NCI-H1930 (cell line): ENCODE data around the gene C14orf180.
"Not testable (repeated sequence)": the region's sequence is repeated elsewhere in the genome, so short reads cannot be mapped to it uniquely, and the experiment has no call there.

ENCODE experiments used
- DNase-seq, 2 experiments: peaks; one replicate each; lab custom pipeline; 2025; lab: John Stamatoyannopoulos, UW

Gene C14orf180

GRCh38 chr14:104611881-104612280 is 32.3 kb downstream of the C14orf180 start:
- no peak for DNase-seq

DNA sequence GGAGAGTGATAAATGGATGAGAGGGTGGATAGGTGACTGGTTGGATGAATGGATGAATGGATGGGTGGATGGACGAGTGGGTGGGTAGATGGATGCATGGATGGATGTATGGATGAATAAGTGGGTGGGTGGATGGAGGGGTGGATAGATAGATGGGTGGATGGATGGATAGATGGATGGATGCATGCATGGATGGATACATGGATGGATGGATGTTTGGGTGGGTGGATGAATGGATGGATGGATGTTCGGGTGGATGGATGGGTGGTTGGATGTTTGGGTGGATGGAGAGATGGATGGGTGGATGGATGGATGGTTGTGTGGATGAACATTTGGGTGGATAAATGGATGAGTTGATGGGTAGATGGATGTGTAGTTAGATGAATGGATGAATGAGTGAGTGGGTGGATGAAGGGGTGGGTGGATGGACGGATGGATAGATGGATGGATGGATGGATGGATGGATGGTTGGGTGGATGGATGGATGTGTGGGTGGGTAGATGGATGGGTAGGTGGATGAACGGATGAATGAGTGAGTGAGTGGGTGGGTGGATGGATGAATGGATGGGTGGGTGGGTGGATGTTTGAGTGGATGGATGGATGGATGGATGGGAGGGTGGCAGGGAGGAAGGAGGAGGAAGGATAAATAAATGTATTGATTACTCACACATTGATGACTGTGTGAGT is 34.7 kb downstream of the C14orf180 start:
- no peak for DNase-seq

- DNase-seq: no peak
Measured at GRCh38 chr14:104624939-104625338, 45.4 kb downstream of the C14orf180 start.

DNA sequence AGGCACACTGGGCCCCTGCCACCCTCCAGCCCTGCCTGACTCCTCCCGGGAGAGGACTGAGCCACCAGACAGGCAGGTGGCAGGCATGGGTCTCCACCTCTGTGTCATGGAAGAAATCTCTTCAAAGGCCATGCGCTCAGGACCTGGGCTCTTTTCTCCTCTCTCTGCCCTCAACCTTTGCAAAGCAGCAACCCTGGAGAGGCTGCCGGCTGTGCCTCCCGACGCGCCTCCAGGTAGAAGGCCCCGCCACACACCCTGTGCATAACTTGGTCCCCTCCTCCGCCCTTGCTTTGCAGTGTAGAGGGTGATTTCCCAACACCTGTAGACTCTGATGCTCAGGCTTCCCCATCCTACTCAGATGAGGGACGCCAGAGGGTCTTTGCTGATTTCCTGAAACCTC is 53.2 kb downstream of the C14orf180 start:
- no peak for DNase-seq

DNA sequence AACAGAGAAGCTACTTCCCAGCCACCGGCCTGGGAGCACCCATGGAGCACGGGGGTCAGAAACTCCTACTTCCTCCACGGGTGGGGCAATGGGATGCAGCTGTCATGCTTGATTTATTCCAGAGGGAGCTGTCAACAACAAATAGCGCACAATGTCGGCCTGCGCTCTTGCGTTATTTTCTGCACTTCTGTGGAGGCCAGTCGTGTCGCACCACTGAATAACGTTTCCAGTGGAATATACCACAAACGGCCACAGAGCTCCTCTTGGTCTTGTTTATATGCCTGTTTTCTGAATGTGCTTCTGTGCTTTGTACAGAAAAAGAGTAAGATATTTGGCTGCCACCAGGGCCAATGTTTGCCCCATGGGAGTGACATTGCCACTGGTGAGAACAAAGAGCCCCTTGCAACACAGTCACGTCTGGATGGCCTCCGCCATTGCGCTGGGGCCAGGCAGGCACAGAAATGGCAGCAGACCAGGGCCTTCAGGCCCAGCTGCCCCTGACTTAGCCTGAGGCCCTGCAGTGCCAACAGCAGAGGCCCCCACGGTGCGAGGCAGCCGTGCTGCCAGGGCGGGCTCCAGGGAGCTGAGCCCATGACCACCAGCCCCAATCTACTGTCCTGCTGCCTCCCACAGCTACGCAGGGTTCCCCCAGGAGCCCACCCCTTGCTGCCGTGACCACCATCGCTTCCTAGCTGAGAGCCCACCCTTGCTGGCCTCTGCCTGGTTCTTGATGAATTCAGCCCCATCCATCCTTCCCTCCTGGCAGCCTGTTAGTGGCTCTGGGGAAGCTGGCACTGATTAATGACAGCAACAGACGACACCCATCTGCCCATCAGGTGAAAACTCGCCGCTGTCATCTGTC is 53.9 kb downstream of the C14orf180 start:
- no peak for DNase-seq

- no peak for DNase-seq
Measured at GRCh38 chr14:104634138-104634760, 54.7 kb downstream of the C14orf180 start.

GRCh38 chr14:104634886-104635570 is 55.5 kb downstream of the C14orf180 start:
- DNase-seq: no peak

DNA sequence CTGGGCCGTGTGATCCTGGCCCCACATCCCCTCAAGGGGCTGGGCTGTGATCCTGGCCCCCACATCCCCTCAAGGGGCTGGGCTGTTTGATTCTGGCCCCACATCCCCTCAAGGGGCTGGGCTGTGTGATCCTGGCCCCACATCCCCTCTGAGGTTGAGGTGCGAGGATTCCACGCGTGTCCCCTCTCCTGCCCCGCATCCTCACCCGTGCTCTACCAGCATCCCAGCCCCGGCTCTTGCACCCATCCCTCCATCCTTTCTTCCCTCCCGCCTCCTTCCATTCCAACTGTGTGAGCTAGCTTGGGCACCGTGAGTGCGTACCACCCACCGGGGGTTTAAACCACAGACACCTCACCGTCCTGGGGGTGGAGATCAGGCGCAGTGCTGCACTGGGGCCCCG is 56.2 kb downstream of the C14orf180 start:
- DNase-seq: no peak

DNA sequence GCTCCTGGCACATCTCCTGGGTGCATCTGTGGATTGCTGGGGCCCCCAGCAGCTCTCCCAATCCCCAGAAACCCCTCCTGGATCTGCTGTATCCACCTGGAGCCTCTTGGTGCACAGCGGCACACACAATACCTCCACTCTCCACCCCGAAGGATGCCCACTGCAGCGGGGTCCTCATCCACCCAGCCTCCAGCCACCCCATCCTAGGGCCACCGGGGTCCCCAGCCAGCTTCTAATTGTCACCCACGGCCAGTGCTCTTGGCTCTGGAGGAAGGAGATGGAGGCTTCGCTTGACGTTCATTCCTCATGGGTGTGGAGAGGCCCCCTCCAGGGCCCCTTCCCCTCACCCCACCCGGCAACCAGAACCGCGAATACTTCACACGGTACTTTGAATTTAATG is 56.6 kb downstream of the C14orf180 start:
- no peak for DNase-seq

DNA sequence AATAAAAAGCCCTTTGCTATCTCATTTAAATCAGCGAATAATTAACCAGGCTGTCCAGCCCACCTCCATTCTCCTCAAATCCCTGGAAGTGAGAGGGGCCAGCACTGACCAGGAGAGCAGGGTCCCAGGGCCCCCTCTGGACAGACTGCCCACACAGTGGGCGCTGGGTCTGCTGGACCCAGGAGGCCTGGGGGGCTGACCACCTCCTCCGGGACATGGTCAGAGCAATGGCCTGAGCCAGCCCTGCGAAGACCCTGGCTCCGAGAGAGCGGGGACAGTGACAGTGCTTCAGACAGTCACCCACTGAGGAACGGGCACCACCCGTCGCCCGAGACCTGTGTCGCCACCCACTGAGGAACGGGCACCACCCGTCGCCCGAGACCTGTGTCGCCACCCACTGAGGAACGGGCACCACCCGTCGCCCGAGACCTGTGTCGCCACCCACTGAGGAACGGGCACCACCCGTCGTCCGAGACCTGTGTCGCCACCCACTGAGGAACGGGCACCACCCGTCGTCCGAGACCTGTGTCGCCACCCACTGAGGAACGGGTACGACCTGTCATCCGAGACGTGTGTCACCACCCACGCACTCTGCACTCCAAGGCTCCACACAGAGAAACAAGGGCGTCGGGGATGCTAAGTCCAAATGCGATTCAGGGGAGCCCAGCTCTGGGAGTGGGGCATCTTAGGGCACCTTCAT is 57.4 kb downstream of the C14orf180 start:
- not testable (repeated sequence) for DNase-seq

GRCh38 chr14:104637546-104638003 is 58.0 kb downstream of the C14orf180 start:
- DNase-seq: no peak

DNA sequence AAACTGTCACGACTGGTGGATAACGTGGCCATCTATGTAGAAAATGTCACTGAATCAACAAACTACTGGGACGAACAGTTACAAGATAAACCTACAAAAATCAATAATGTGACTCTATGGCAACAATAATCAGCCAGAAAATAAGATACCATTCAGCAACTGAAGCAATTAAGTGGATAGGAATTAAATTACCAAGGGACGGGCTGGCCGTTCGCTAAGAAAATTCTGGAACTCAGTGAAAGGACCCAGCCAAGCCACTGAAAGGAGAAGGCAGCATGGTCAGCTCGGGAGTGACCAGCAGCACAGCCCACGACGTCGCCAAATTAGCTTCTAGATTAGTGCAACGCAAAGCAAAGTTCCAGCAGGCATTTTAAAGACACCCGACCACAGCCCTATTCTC is 58.6 kb downstream of the C14orf180 start:
- DNase-seq: no peak

DNA sequence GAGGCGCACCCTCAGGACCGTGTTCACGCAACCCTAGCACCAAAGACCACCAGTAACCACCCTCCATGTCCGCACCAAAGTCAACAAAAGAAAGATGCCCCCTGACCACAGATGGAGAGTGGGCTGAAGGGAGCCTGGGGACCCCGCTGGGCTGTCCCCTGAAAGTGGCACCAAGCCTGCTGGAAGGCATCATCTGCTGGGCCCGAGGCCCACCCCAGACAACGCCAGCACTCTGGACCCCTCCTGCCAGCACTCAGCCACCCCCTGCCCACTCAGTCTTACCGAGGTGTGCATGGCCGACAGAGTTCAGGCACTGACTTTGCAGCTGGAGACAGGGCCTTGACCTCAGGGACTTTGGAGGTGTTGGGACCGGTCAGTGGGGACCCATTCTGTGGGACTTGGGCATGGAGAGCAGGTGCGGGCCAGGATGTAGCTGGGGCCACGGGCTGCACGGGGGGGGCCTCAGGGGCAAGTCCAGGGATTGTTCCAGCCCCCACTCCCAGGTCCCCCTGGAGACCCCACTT is 59.4 kb downstream of the C14orf180 start:
- DNase-seq: no peak

- no peak for DNase-seq
Measured at GRCh38 chr14:104639471-104639870, 59.9 kb downstream of the C14orf180 start.
